ENCODE results near the gene KCNC3. TPM values are rescaled to one million over a fixed set of nuclear protein-coding genes. Genes with fewer than 3 reads are reported as not detected.
"Not testable (repeated sequence)": the region's sequence is repeated elsewhere in the genome, so short reads cannot be mapped to it uniquely, and the experiment has no call there.

Gene KCNC3
- total and polyA plus RNA-seq, 7 donors: 0.36 to 1.6 (median 0.88) TPM; not detected in 3

DNA sequence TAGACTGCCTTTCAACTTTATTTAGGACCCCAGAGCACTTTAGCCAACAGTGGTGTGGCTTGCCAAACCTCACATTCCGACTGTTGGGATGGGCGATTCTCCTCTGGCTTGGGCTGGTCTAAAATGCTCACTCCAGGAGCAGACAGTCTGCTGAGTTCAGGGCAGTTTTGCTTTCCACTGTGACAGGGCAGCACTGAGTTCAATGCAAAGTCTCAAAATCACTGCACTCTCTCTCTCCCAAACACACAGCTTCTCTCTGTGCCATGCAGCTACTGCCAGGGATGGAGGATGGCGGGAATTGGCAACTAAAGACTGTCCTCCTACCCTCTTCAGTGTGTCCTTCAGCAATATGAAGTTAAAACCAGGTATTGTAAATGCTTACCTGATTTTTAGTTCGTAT, 23.1 kb upstream of the KCNC3 start:
- no peaks in the 10 kb centered on the region for H3K9me3 ChIP-seq
- no peaks in the 10 kb centered on the region for H3K36me3 ChIP-seq
- H3K4me3 ChIP-seq: no peak overlapping the region
- H3K4me1 ChIP-seq: peaks cover 0 to 1% (median under 1%) of the 10 kb centered on the region in 4 donors
- H3K27ac ChIP-seq: no peak overlapping the region
- H3K27me3 ChIP-seq: no peaks in the 10 kb centered on the region
- 51 to 78% methylated on average over 4 of the region's 4 CpGs for WGBS, 2 donors
- intact Hi-C loops (cut with DNase I): loop anchor here (10.0 kb wide), 1 partner anchor 573 kb away; no protein-coding TSS in a partner anchor
- no peak for DNase-seq
- TF ChIP-seq POLR2A (IDR thresholded peaks at IDR 0.05): no peak
- no peak for TF ChIP-seq EP300 (IDR thresholded peaks at IDR 0.05)
- no peak for TF ChIP-seq CTCF (IDR thresholded peaks at IDR 0.05)
- TF ChIP-seq POLR2AphosphoS5 (IDR thresholded peaks at IDR 0.05): no peak

DNA sequence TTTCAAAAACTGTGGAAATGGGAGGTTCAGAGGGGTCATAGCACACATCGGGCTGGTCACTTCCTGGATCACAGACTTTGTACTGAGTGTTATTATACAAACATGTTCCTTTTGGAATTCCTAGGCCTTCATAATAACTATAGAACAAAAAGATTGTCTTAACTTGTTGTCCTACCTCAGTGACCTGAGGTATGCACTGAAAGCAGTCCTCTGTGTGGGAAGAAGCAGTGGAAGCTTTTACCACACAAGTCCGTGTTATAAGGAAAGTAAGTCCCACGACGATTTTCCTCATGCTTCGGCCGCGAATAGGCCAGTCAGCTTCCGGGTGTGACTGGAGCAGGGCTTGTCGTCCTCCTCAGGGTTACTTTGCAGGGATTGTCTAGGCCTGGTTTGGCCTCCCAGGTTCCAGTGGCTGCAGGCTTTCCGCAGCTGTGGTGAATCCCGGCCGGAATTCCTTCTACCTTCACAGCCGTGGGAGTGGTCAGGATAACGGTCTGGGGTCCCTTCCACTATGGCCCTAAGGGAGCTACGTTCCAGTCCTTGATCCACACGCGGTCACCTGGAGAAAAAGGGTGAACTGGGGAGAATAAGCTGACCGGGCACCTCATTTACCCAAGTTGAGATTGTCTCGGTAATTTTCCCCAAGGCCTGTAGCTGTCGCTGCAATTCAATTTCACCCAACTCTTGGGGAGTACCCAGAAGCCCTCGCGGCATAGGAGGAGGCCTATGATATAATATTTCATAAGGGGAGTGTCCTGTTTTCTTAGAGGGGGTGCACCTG, 20.3 kb upstream of the KCNC3 start:
- Histone ChIP-seq H3K4me3 (no peak overlapping the region), H3K36me3 (no peaks in the 10 kb centered on the region), H3K27ac (no peak overlapping the region), H3K9me3 (peaks cover 0 to 5% (median 2%) of the 10 kb centered on the region in 4 donors), H3K4me1 (no peaks in the 10 kb centered on the region), H3K27me3 (no peaks in the 10 kb centered on the region)
- 72 to 75% methylated on average over 22 of the region's 22 CpGs for WGBS, 2 donors
- no peak for TF ChIP-seq EP300 (IDR thresholded peaks at IDR 0.05)
- TF ChIP-seq CTCF (IDR thresholded peaks at IDR 0.05): no peak
- TF ChIP-seq POLR2A (IDR thresholded peaks at IDR 0.05): no peak
- no peak for TF ChIP-seq POLR2AphosphoS5 (IDR thresholded peaks at IDR 0.05)
- DNase-seq: no peak
- intact Hi-C loops (cut with DNase I): loop anchor here (10.0 kb wide), 1 partner anchor 575 kb away; no protein-coding TSS in a partner anchor

DNA sequence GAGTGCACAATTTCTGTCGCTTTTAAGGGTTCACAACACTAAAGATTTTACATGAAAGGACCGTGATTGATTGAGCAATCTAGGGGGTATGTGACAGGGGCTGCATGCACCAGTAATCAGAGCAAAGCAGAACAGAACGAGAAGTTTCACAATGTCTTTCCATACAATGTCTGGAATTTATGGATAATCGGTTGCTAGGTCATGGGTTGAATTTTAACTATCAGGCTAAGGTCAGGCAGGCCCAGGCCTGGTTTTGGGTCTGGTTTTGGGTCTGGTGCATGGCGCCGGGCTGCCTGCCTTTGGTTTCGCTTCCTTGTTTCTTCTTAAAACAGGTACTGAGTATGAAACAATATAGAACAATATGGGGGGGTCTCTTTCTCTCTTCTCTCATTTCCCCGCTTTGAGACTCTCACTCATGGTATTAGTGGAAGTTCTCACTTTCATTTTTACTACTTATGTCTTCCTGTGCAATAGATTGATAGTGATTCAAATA, 18.0 kb upstream of the KCNC3 start:
- H3K27me3 ChIP-seq; H3K4me1 ChIP-seq; intact Hi-C loops (cut with DNase I); H3K27ac ChIP-seq; H3K4me3 ChIP-seq; DNase-seq; H3K9me3 ChIP-seq; H3K36me3 ChIP-seq: not testable (repeated sequence)
- 52 to 81% methylated on average over 8 of the region's 8 CpGs for WGBS, 2 donors

DNA sequence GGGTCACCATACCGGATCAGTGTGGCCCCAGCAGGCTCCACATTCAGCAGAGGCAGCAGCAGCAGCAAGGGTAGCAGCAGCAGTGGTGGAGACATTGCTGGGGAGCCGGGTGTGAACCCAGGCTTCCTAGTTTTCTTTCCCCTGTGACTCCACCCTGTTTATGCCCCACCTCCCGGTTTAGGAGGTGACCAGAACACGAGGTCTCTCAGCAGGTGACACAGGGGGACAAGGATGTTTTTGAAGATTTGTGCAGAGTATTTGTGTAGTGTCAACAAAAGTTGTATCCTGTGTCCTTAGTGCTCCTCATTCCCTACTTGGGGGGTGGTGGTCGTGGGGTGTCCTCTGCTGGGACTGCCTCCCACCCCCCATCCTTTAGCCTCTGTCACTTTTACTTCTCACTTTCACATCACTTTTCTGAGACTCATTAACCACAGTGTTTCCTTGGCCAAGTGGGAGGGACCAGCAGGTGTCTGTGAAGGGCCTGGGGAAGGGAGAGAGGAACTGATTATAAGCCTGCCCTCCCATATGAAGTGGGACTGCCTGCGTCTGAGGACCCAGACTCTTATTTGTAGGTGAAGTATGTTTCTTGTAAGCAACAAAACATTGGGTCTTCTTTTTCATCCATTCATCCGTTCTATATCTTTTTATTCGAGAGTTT, 15.6 kb upstream of the KCNC3 start:
- Histone ChIP-seq H3K4me1 (no peaks in the 10 kb centered on the region), H3K36me3 (no peaks in the 10 kb centered on the region), H3K27ac (no peak overlapping the region), H3K9me3 (peaks cover 0 to 5% (median 2%) of the 10 kb centered on the region in 4 donors), H3K27me3 (no peaks in the 10 kb centered on the region), H3K4me3 (no peak overlapping the region)
- WGBS, 2 donors: 59 to 60% methylated on average over 8 of the region's 8 CpGs
- DNase-seq: no peak
- TF ChIP-seq POLR2A (IDR thresholded peaks at IDR 0.05) (no peak), POLR2AphosphoS5 (IDR thresholded peaks at IDR 0.05) (no peak), CTCF (IDR thresholded peaks at IDR 0.05) (no peak), EP300 (IDR thresholded peaks at IDR 0.05) (no peak)
- intact Hi-C loops (cut with DNase I): no loop called here

GRCh38 chr19:50341091-50341564, 12.0 kb upstream of the KCNC3 start:
- H3K4me3 ChIP-seq: no peak overlapping the region
- H3K9me3 ChIP-seq: peaks cover 0 to 5% (median 2%) of the 10 kb centered on the region in 4 donors
- intact Hi-C loops (cut with DNase I): no loop called here
- H3K4me1 ChIP-seq: no peaks in the 10 kb centered on the region
- WGBS, 2 donors: 72 to 88% methylated on average over 3 of the region's 3 CpGs
- no peak for DNase-seq
- H3K36me3 ChIP-seq: no peaks in the 10 kb centered on the region
- no peaks in the 10 kb centered on the region for H3K27me3 ChIP-seq
- TF ChIP-seq POLR2AphosphoS5 (IDR thresholded peaks at IDR 0.05) (no peak), CTCF (IDR thresholded peaks at IDR 0.05) (no peak), POLR2A (IDR thresholded peaks at IDR 0.05) (no peak), EP300 (IDR thresholded peaks at IDR 0.05) (no peak)
- no peak overlapping the region for H3K27ac ChIP-seq
